Esophagus mucosa (tissue), 1 donor: ENCODE results near the gene ZNF710. TPM values are rescaled to one million over a fixed set of nuclear protein-coding genes. Genes with fewer than 3 reads are reported as not detected.
A peak's percentile ranks its signal among the peaks of the same experiment; 100 is the strongest.

Experiments used
- ATAC-seq: fragments of 200-7000 bp; cut with Tn5 transposase; one replicate; pipeline ENCODE4 v1.9.1; 2020
- total RNA-seq: library from RNA; stranded (reverse); gene quantifications from one replicate; pipeline ENCODE4 v1.2.4, GENCODE V29; 2023
- donor health status: DM: yes; HTN: yes; CAD: no.

ZNF710 gene
- total RNA-seq, 1 donor from 2014 or later = 27.9 TPM

DNA sequence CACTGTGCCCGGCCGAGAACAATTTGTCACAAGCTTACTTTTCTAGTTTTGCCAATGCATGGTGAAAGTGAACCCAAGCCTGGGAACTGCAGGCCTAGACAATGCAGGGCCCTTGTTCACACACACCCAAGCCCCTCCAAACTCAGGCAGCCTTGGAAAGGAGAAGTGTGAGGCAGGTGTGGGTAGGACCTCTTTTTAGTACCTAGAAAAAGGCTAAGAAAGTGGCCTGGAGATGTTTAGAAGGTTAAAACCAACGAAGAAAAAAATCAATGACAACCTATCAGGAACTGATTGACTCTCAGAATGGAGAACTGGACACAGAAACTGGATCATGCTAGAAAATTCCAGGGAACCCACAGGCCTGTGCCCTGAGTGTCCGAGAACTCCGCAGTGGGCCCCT is 82.3 kb downstream of the ZNF710 start:
- no peak for ATAC-seq

DNA sequence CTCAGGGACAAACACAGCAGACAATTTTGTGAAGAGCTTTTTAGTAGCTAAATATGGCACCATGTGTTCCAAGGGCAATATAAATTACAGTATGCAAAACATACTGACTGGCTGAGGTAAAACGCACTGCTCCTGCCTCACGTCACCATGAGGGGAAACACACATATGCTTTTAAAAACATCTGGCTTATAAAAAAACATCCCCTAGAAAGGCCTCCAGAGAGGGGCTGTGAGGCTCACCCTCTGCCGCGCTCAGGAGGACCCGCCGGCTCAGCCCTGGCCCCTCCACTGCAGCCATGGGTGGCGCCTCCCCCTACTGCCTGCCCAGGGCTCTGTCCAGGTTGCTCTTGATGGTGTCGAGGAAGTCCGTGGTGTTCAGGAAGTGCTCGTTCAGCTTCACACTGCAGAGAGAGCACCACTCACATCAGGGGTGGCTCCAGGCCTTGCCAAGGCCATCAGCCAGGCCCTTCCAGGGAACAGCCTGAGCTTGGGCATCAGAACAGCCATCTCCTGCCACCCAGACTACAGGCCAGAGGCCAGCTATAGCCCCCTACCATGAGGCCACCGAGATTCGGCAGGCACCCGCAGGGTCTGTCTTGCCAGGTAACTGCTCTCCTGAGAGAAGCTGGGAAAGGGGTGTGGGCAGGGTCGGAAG is 83.0 kb downstream of the ZNF710 start:
- no peak for ATAC-seq

DNA sequence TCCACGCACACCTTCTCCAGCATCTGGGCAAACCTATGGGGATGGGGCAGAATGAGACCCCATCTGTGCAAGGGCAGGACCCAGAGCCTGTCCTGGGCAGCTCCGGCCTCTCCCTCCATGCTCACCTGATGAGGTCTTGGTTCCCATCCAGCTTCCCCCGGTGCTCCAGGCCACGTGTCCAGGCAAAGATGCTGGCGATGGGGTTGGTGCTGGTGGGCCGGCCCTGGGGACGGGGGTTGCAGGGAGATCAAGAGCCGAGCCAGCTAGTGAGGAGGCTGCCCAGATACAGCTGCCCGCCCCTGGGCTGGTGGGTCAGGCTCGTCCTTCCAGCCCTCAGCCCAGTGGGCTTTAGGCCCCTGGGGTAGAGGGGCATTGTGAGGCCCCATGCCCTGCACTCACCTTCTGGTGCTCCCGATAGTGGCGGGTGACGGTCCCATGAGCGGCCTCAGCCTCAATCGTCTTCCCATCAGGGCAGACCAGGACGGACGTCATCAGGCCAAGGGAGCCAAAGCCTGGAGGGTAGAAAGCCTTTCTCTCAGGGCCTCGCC is 83.8 kb downstream of the ZNF710 start:
- no peak for ATAC-seq

DNA sequence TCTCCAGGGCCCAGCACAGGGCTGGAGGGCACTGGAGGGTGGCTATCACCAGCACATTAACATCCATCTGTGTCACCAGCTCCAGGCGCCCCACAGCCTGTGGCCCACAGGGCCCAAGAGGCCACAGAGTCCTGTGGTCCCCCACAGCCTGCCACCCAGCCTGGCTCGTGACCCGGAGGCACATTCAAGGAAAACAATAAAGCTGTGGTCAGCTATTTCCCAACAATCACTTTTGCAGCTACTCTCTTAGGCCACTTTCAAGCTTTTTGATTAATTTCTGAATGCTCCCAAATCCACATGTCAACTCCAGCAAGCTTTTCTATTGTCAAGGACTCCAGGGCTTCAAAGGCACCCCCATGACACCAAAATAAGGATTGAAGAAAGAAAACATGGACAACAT is 84.4 kb downstream of the ZNF710 start:
- no peak for ATAC-seq

DNA sequence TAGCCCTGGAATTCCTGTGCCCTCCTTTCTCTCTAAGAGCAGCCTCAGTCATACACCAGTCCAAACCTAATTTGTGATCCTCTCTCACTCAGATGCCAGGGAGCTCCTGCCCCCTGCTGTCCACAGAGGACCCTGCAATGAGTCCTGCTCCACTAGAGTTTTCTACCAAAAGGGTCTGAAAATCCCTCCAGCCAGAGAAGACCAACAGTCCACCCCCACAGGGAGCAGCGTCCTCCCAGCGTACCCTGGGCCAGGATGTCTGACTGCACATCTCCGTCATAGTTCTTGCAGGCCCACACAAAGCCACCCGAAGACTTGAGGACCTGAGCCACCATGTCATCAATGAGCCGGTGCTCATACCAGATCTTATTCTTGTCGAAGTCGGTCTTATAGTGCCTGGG is 85.7 kb downstream of the ZNF710 start:
- peak; percentile 63 for ATAC-seq

DNA sequence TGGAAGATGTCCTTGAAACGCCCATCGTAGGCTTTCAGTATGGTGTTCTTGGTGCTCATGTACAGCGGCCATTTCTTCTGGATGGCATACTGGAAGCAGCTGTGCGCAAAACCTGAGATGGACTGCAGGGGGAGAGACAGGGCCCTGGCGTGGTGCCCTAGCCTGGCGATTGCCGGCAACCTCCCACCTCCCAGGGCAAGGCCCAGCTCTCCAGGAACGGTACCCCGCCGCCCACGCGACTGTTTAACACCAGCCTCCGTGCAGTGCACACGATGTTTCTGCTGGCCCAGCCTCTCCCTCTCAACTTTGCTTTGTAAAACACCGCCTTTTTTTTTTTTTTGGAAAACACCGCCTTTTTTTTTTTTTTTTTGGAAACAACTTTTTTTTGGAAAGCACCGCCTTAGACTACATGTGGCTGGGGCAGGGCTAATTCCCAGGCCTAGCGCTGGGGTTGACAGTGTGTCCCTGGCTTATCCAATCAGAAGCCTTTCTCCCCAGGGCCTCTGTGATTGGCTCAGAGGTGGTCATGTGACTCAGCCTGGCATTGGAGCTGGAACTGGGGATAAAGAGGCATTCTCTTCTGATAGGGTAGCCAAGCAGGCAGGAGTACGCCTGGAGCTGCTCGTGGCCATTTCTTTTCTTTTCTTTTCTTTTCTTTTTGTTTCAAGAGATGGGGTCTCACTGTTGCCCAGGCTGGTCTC is 86.5 kb downstream of the ZNF710 start:
- peak; percentile 9 for ATAC-seq

DNA sequence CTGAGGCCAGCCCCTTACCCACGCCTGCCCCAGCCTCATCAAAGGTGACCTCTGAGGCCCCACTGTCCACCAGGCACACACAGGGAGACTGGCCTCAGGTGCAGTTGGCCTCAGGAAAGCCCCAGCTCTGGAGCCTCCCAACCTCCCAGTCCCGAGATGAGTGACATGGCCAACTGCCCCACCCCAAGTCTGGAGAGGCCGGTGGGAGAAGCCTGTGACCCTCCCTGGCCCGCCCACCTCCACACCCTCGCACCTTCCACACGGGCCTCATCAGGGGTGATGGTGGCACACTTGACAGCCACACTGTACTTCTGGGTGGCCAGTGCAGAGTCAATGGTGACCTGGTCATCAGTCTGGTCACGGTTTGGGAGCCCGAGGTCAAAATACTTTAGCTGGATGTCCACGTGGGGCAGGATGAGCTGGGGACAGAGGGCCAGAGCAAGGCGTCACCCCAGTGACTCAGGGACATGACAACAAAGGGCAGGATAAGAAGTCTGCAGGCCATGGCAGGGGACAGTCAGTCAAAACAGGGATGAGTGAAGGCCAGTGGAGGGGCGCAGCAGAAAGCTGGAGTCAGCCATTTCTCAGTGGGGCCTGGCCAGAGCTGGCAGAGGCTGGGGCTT is 89.2 kb downstream of the ZNF710 start:
- no peak for ATAC-seq

DNA sequence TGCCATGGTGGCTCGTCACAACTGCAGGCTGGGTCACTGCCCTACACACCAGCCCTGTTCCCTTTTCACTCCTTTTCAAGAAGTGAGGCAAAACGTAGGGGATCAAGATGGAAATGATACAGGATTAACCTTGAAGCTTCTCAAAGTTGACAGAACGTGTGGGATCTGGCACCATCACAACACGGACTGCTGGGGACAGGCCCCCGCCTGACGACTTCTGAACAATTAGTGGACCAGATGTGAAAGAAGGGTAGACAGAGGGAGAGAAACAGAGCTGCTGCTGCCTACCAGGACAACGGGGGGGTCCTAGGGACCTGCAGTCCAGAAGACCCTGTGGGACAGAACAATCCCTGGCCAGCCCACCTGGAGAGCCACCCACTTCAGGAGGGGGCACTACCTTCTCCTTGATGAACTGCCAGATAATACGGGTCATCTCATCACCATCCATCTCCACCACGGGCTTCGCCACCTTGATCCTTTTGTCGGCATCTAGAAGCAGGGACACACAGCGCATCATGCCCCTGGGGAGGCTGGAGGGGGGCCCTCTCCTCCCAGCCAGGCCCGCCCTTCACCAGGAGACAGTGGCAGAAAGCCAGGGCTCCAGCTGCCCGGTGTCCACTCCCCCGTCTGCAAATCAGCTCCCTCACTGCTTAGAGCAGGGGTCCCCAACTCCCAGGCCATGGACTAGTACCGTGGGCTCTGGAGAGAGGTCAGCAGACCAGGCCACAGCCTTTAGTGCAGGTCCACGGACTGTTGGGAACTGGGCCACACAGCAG is 90.2 kb downstream of the ZNF710 start:
- ATAC-seq = no peak

DNA sequence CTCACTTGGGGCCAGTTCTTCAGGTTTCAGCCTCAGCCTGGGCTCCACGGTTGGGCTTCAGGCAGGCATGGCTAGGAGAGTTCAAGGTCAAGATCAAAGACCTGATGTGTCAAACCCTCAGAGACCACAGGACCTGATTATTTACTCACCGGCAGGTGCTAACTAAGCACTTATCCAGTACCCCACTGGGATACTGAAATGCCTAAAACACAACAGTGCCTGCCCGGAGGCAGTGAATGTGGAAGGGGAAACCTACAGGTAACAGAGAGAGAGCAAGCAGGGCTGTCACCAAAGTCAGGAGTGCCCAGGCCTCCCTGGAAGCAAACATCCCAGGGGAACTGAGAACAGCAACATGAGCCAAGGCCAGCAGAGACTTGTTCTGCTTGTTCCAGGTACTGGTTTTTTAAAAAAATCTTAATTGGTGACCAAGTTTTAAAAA is 94.4 kb downstream of the ZNF710 start:
- peak; percentile 10 for ATAC-seq

DNA sequence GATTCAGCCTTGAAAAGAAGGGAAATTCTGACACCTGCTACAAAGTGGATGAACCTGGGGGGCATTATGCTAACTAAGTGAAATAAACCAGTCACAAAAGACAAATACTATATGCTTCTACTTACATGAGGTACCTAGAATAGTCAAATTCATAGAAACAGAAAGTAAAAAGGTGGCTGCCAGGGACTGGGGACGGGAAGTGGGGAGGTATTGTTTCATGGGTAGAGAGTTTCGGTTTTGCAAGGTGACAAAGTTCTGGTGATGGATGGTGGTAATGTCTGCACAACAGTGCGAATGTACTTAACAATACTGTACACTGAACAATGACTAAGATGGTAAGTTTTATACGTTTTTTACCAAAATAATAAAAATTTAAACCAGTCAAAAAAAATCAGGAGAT is 96.4 kb downstream of the ZNF710 start:
- no peak for ATAC-seq

DNA sequence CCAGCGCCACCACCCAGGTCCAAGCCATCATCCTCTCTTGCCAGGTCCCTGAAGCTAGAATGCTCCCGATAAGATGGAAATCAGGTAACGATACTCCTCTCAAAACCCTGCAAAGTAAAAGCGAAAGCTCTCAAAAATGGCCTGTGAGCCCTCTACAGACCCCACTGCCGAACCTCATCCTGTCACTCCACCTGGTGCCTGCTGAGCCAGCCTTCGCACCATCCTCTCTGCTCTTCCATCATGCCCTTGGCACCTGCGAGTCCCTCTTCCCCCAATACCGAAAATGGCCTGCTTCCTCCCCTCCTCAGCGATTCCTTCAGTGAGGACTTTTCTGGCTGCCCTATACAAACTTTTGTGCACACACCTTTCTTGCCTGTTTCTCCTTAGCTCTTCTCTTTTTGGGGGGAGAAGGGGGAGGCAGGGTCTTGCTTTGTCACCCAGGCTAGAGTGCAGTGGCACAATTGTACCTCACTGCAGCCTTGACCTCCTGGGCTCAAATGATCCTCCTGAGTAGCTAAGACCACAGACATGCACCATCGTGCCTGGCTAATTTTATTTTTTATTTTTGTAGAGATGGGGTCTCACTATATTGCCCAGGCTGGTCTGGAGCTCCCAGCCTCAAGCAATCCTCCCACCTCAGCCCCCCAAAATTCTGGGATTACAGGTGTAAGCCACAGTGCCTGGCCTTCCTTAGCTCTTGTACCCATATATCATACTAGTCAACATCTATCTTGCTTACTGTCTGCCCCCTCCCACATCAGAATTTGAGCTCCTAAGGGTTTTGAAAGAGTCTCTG is 98.1 kb downstream of the ZNF710 start:
- no peak for ATAC-seq

DNA sequence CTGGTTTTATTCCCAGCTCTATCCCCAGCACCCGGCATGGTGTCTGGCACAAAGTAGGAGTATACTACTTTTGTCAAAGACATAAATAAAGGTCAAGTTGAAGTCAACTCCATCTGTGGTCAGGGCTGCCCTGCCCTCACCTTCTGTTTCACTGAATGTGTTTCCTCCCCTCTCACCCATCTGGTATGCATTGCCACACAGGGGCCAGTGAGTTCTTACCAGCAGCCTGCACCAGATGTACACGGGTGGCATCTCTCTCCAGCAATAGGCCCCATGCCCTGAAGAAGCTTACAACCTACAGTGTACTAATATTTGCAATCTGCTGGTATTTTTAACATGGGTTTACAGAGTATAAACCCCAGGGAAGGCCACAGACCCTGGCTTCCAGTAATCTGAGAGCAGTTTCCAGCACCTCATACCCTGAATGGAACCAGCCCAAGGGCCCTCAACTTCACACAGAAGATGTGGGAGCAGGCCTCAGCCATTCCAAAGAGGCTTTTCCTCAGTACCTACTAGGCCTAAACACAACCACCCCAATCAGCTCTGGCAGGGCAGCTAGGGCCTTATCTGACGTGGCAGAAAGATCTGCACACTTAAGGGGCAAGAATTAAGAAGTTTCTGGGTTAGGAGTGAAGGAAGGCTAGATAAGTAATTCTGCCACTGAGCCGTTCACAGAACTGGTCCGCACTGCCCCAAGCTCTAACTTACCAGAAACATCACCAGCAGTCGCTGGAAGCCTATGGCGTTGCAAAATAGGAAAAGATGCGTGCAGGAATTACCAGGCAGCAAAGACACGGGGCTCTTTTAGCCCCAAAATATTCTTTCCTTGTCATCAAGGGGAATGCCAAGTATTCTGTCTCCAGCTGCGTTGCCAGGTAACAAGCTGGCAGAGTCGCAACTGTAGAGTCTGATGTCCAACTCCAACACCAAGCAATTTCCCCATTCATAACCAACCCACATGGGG is 99.0 kb downstream of the ZNF710 start:
- no peak for ATAC-seq

DNA sequence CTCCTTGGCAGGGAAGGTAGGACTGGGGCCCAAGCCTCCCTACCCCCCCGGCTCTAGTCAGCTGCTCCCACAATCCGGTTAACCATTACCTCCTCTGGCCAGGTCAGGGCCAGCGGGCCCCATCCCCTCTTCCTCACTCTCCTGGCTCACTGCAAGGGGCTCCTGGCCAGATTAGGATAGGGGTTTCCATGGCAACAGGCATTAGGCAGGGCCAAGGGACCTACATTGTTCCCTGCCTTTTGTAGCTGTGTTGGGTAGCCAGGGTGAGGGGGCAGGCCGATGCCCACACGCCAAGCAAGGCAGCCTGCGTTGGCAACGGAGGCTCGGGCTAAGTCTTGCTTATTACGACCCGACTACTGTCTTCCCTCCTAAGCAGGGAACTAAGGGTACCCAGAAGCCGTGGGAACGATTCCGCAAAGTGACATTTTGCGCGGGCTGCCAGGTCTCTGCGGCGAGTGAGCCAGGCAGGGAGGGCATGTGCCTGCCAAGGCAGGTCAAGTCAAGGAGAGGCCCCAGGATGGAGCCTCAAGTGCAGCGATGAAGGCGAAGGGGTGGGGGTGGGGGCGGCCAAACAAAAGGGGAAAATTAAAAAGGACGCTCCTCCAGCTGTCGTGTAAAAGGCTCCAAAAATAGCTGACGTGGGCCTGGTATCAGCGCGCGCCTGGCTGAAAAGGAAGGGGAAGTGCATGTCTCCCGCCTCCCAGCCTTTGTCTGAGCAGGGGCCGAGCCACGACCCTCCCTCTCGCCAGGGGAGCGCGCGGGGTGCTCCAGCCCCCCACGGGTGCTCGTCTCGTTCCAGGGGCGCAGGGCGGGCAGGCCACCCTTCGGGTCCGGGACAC is 100.2 kb downstream of the ZNF710 start:
- peak; percentile 2 for ATAC-seq

DNA sequence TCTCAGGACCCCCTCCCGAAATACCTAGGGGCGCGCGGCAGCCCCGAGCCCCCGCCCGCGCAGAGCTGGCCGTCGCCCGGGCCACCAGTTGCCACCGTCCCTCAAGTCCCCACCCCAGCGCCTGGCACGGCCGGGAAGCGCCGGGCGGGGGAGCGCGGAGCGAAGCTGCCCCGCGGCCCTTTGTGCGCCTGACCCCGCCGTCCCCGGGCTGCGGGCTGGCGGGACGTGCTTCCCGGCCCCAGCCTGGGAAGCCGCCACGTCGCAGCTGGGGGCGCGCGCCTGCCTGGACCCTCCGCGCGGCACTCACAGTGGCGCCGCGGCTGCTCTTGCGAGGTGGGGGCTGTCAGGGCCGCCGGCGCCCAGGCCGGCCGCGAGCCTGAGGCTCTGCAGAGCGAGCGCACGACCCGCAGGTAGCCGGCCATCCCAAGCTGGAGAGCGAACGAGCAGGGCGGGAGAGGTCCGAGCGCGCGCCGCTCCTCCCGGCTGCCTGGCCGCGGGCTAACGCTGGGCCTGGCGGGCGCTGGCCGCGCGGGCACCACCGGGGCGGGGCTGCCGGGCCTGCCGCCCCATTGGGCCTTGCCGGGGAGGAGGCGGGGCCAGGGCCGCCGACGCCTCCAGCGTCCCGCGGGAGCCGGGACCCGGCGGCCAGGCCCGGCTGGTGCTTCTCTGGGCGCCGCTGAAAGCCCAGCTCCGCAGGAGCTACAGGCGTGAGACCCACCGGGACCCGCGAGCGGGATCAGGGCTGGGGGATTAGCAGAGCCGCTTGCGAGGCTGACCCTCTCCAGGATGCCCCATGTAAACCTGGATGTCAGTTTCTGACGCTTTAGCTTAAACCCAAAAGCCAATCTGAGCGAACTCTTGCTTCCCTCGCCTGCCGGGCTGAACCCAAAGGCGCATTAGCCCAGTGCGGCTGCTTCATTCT is 101.1 kb downstream of the ZNF710 start, which contains the start of gene IDH2:
Gene IDH2 (minus strand): TSS at position 500 of the 922 bp plus-strand sequence. CDS start 78 bp downstream, at position 422.
- peak; percentile 84 for ATAC-seq

DNA sequence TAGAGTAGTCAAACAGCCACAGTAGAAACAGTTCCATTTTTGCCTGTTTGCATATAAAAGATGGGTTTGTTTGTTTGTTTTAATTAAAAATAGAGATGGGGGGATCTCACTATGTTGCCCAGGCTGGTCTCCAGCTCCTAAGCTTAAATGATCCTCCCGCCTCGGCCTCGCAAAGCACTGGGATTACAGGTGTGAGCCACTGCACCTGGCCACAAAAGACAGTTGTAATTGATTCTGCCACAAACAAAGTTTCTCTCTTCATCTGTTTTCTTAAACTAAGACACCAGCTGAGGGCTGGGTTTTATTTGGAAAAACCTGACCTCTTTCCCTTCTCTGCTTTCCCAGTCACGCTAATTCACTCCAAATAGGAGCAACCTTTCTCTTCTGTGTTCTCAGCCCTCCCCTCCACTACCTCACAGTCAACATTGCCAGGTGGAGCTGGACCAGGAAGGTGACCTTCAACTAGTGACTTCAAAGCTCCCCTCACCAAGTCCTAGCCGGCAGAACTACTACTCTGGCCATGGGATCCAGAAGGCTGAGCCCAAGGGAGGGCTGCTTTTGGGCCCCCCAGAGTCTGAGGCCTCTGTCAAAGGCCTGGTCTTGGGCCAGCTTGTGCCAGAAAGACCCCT is 102.7 kb downstream of the ZNF710 start:
- no peak for ATAC-seq

DNA sequence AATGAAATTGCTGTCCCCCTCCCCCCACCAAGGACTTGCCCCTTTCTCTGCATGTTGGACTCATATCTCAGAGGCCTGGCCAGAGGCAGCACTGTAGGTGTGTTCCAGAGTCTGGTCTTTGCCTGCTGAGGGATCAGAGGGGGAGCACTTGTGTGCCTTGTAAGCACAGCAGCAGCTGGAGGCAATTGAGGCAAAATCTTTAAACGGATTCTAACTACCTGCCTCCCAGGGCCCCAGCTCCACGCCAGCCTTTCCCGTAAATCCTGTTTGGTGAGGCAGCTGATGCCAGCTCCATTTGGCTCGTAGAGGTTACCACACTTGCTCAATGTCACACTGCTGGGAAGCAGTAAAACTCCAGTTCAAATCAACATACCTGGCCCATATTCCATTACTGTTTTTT is 103.4 kb downstream of the ZNF710 start:
- peak; percentile 54 for ATAC-seq

DNA sequence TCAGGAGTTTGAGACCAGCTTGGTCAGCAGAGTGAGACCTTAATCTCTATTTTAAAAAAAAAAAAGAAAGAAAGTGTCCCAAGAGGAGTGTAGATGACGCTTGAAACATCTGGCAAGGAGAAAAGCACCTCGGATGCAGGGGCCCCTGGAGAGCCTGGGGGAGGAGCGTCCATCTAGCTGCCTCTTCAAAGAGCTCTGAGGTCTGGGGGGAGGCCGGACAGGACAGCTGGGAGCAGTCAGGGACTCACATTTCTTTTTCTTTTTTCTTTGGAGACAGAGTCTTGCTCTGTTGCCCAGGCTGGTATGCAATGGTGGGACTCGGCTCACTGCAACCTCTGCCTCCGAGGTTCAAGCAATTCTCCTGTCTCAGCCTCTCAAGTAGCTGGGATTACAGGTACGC is 104.4 kb downstream of the ZNF710 start:
- no peak for ATAC-seq

DNA sequence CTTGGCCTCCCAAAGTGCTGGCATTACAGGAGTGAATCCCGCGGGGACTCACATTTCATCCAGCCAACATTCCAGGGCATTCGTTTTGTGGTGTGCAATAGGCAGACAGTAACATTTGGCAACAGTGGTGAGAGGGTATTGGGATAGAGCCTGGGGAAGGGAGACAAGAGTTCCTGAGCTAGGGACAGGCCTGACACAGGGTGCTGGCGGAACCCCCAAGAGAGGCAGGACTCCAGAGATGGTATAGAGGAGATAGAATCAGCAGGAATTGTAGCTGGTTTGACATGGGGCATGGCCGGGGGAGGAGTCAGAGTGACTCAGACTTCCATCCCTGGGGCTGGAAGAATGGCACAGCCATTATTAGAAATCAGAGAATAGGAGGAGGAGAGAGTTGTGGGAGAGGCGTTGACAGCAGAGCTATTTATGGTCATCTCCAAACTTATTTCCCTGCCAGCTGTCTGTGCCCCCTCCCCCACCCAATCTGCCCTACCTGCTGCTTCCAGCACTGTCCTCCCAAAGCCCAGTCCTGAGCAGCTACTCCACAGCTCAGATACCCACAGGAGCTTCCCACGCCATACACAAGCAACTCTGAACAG is 105.5 kb downstream of the ZNF710 start:
- peak; percentile 73 for ATAC-seq
